ENCODE results near the gene ARHGAP22.

- no peak for TF ChIP-seq CTCF (IDR thresholded peaks at IDR 0.05)
- TF ChIP-seq POLR2A (IDR thresholded peaks at IDR 0.05), result no peak
Measured at GRCh38 chr10:48496831-48497779, 107.8 kb downstream of the ARHGAP22 start.

All from heart left ventricle (tissue), 13 donors.